Measurements from ENCODE around the gene EMP2.
"Not testable (repeated sequence)": the region's sequence is repeated elsewhere in the genome, so short reads cannot be mapped to it uniquely, and the experiment has no call there.

Gene EMP2

GRCh38 chr16:10577305-10578202 is 2.8 kb downstream of the EMP2 start:
- peak; percentile 82 for DNase-seq

DNA sequence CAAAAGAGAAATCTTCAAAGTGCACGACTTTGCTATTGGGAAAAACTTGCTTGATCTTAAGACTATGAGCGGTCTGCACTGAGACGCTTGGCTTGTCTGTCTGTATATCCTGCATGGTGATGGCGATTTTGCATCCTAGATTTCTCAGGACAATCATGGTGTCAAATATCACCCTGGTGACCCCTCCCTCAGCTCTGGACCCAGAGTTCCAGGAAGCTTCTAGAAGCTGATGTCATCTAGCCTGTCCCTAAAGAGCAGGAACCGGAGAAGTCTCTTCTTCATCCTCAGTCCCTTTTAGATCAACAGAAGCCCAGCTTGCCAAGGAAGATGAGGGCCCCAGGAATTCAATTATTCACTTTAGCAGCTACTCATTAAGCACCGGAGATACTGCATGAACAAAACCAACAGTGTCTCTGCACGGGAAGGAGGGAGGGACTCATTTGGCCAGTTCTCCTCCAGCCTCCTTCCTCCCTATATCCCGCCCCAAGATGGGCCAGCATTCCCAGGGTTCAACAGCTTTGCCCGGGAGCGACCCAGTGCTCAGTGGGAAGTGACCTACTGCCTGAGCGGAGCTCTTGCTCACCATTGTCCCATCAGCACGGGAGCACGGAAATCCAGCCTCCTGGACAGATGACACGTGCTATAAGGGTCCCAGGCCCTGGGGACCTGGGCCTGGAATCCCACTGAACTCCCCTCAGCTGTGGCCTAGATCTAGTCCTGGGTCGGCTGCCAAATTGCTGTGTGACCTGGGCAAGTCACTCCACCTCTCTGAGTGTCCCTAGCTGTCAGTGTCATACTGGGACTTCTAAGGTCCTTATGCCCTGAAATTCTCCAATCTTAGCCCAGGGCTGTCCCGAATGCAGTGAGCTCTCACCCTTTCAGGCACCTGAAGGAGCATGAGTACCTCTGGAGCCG is 3.8 kb downstream of the EMP2 start:
- no peak for DNase-seq

DNA sequence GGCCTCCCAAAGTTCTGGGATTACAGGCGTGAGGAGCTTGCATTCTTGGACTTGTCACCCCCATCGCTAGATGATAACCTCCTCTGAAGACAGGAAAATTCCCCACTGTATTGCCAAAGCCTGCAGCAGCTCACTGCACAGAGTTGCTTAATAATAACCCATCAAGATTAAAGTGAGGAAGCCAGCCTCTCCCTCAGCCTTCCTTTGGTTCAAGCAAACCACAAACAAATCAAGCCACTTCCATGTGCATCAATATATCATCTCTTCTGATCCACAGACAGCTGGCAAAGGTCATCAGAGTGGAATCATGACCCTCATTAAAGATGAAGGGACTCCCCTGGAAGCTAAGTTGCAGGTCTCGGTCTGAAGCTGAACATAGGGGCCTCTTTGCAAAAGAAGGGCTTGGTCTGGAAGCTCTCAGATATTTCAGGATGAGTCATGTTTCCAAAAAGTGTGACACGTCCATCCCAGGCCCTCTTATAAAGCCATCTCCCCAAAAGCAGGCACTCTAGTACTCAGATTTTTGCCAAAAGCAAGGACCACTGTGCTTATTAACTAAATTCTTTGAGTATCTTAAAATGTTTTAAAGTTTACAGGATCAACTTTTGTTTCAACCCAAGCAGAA is 4.8 kb downstream of the EMP2 start:
- DNase-seq: no peak

DNA sequence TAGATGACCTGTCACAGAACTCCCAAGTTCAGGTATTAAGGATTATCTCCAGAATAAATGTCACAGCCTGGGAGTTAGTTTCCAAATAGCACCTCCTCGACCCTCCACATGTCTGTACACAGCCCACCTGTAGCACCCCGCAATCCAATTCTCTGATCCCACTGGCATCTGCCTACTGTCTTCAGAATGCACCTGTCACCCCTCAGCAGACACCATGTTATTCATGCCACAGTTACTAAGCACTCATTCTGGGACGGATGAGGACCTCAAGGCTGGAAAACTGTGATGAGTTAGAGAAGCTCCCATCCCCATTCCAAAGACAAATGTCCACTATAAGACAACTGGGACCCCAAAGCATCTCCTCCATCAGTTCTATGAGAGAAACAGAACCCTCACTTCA is 7.8 kb downstream of the EMP2 start:
- DNase-seq: no peak

DNA sequence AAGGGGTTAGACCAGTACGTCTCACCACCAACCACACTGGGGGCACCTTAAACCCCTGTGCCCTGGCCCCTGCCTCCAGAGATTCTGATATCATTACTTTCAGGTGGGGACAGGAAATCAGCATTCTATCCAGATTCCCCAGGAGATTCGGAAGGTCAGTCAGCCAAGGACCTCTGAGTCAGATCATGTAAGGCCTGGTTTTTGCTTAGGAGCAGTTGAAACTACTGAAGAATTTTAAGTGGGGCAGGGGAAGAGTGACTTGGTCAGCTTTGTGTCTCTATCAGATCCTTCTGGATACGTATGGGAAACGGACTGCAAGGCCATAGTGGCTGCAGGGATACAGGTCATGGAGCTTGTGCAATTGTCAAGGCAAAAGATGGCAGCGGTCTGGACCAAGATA is 9.0 kb downstream of the EMP2 start:
- no peak for DNase-seq

DNA sequence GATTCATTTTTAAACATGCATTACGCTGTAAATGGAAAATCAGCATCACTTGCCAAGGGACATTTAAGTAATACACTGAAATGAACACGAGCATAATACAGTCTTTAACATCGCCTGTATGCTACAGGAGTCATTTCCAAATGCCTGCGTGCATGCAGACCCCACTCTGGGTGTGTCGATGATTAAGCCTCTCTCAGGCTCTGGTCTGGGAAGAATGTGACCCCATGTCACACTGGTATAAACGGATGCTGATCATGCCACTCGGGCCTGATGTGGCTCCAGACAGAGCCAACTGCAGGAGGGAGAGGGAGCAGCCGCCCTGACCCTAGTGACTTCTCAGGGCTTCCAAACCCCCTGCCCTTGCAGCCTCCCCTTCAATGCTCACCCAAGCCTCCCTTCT is 10.8 kb downstream of the EMP2 start:
- no peak for DNase-seq

DNA sequence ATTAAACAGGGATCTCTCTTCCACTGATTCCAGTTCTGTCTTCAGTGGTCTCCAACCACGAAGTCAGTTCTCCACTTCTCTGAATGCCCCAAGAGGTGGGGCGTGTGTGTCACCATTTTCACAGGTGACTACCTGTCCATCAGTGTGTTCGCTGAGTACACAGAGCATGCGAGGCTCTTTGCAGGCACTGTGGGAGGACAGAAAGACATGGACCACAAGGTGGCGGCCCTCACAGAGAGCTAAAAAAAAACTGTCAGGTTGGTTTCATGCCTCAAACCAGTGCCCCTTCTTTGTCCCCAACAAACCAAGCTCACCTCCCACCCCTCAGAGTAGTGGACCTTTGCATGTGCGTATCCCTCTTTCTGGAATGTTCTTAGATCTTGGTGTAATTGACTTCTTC is 13.8 kb downstream of the EMP2 start:
- no peak for DNase-seq

DNA sequence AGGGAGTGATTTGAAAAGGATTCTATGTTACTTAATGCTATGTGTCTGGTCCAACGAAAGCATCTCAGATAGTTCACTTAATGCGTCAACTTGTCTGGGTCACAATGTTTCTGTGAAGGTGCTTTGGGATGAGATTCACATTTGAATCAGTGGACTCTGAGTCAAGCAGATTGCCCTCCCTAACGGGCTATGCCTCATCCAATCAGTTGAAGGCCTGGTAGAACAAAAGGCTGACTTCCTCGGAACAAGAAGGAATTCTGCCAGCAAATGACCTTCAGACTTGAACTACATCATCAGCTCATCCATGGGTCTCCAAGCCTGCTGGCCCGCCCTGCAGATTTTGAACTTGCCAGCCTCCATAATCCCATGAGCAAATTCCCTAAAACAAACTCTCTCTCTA is 15.2 kb downstream of the EMP2 start:
- DNase-seq: no peak

DNA sequence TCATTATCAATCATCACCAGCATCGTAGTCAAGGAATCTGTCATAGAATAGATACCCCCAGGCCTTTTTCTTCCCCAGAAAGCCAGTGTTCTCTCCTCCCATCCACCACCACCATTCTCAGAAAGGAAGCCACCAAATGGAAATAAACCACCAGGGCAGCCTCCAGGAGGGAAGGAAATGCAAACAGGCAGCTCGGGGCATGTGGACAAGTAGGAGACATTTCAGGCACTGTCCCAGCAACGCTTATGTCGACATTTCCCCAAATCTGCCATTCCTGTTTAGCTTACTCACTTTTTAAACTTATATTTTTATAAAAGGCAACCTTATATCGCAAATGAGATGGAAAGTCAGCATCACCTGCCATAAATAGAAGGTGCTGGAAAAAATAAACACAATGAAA is 15.8 kb downstream of the EMP2 start:
- no peak for DNase-seq

GRCh38 chr16:10562361-10562899 is 18.0 kb downstream of the EMP2 start:
- DNase-seq: no peak

- no peak for DNase-seq
Measured at GRCh38 chr16:10561425-10561824, 19.0 kb downstream of the EMP2 start.

- no peak for DNase-seq
Measured at GRCh38 chr16:10561001-10561400, 19.4 kb downstream of the EMP2 start.

GRCh38 chr16:10559792-10560191 is 20.6 kb downstream of the EMP2 start:
- DNase-seq: not testable (repeated sequence)

- DNase-seq: peak; percentile 82
Measured at GRCh38 chr16:10558746-10559641, 21.4 kb downstream of the EMP2 start.

GRCh38 chr16:10558305-10558704 is 22.1 kb downstream of the EMP2 start:
- DNase-seq: no peak

DNA sequence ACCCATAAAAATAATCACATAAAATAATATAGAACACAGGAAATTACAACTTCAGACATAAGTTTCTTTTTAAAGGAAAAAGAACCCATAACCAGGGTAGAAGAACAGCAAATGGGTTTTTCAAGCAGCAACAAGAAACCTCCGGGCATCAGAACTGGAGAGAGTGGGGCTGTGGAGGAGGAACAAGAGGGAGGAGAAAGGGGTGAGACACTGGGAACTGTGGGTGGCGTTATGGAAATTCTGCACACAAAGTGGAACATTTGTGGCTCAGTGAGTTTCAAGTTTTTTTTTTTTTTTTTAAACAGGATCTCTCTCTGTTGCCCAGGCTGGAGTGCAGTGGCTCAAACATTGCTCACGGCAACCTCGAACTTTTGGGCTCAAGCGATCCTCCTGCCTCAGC is 22.6 kb downstream of the EMP2 start:
- no peak for DNase-seq

GRCh38 chr16:10556236-10556635 is 24.2 kb downstream of the EMP2 start:
- no peak for DNase-seq

DNA sequence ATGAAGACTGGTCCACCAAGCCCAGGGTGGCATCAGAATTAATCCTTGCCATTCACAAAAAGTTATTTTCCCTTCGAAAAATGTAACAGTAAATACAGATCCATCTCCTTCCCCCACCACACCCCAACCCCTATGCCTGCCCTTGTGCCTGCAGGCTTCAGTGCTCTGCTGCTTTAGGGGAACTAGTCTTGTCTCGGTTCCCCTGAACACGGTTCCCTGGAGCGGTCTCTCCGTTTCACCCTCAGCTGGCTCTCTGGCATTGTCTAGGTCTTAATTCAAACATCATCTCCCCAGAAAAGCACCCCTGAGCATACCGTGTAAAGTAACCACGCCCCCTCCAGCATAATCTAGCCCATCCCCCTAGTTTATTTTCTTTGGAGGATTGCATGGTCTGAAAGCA is 25.8 kb downstream of the EMP2 start:
- DNase-seq: no peak

DNA sequence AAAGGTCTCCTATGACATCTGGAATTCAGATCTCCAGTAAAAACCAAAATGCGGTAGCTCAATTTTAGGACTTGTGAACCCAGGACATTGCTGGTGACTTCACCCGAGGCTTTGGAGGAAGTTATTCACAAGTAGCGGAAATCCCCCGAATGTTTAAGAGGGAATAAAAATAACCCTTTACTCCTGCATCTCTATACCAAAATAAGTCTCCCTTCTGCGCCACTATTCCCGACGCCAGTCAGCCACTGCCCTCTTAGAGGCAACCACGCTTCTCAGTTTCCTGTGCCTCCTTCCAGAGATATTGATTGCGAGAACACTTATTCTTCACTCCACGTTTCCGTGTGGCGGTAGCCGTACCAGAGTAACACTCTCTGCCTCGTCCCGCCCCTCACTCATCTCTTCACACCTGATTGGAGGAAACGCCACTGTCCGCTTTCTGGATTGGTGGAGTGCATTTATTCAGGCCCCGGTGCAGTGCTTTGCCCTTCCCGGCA is 27.4 kb downstream of the EMP2 start:
- peak; percentile 31 for DNase-seq

DNA sequence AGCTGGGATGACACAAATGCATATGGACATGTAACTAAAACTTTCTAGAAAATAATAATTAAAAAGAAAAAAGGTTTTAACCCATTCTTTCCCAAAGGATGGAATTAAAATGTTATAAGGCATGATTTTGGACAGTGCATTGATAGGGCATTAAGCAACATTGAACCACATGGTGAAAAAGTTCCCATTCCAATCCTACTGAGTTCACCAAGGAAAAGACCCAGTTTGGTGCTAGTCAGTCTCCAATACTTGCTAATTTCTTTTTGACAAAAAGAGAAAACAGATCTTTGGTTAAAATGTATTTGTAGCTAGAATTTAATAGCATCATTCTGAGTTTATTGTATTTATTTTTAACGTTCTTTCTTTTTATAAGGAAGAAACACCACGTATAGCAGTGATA is 28.1 kb downstream of the EMP2 start:
- DNase-seq: no peak

GRCh38 chr16:10551881-10552280 is 28.5 kb downstream of the EMP2 start:
- no peak for DNase-seq

DNA sequence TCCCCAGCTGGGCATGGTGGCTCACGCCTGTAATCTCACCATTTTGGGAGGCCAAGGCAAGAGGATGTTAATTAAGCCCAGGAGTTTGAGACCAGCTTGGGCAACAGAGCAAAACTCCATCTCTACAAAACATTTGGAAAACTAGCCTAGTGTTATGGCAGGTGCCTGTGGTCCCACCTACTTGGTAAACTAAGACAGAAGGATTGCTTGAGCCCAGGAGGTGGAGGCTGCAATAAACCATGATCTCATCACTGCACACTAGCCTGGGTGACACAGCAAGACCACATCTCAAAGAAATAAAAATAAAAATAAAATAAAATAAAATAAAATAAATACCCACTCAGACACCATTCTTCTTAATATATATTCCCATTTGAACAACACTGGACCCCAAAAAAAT is 32.0 kb downstream of the EMP2 start:
- no peak for DNase-seq

Data from right hindlimb (tissue), 1 donor.